ENCODE results near the gene DLAT. TPM values are rescaled to one million over a fixed set of nuclear protein-coding genes. Genes with fewer than 3 reads are reported as not detected.

DLAT gene
- polyA plus RNA-seq, 3 donors, result 5.8 to 14.6 (median 11.5) TPM

DNA sequence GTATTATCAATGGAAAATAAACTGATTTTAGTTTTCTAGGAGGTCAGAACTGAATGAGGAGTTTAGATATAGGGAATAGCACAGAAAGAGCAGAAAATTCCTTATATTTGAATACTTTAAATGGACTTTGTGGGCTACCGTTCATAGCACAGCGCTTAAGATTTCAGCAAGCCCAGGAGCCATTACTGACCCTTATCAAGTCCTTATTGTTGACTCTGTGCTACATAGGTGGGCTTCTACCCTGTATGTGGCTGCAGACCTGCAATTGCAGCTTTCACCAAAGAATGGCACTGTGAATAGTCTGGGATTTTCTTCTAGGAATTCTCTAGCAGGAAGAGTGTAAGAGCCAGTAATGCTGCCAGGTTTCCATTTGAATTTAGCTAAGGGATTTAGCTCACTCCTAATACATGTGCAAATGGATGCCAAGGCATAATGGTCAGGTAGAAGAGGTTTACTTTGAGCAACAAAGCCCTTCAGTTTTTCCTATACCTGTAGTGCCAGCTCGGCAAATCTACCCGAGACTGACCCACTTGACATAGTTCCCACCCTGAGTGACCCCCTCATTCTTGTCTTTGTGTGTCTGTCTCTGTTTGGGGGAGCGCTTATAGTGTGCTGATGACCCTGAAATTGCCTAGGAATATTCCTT lies 42.5 kb upstream of the DLAT start:
- H3K36me3 ChIP-seq (replicated peaks in 1 of 2; ENCODE audit: control insufficient read depth in 1 of 2, insufficient read depth in 2 of 2, low read length in 2 of 2), result no peaks in the 10 kb centered on the region
- H3K4me1 Mint-ChIP-seq, result peaks cover 6% of the 10 kb centered on the region
- intact Hi-C loops (cut with micrococcal nuclease), result loop anchor here in 1 of 2 donors (5.0 kb wide), 1 partner anchor 50 kb away; no protein-coding TSS in a partner anchor
- H3K27me3 ChIP-seq (ENCODE audit: control insufficient read depth in 2 of 2, insufficient read depth in 2 of 2, low read length in 2 of 2), result peaks cover 12 to 15% of the 10 kb centered on the region in 2 donors
- no peak overlapping the region for H3K4me3 ChIP-seq (replicated peaks in 1 of 3; ENCODE audit: low read depth in 2 of 3, low read length in 3 of 3)
- H4K20me1 ChIP-seq (ENCODE audit: insufficient read depth, low read length), result no peaks in the 10 kb centered on the region
- no peak overlapping the region for H3K4me3 Mint-ChIP-seq
- H3K9ac ChIP-seq (ENCODE audit: insufficient read depth, low read length, poor library complexity, severe bottlenecking), result no peak overlapping the region
- H3K27ac ChIP-seq (ENCODE audit: low read depth in 1 of 2, low read length in 2 of 2), result no peak overlapping the region
- no peak overlapping the region for H3K4me2 ChIP-seq (replicated peaks; ENCODE audit: extremely low read depth, low read length, poor library complexity, severe bottlenecking)
- peaks cover 17 to 20% (median 19%) of the 10 kb centered on the region in 3 donors for H3K27me3 Mint-ChIP-seq (ENCODE audit: low read depth in 3 of 3)
- 0% methylated on average over 1 of the region's 5 CpGs for WGBS (ENCODE audit: insufficient coverage)
- H3K9me3 Mint-ChIP-seq, result peaks cover 0 to 4% (median 0%) of the 10 kb centered on the region in 7 donors
- H3K27ac Mint-ChIP-seq, result no peak overlapping the region
- no peak overlapping the region for H2AFZ ChIP-seq (ENCODE audit: insufficient read depth, low read depth, low read length, poor library complexity, severe bottlenecking)
- DNase-seq, result no peak
- peaks cover 3% of the 10 kb centered on the region in 2 donors for H3K4me1 ChIP-seq (ENCODE audit: control insufficient read depth in 1 of 2, insufficient read depth in 2 of 2, low read length in 2 of 2)
- no peaks in the 10 kb centered on the region for H3K79me2 ChIP-seq (ENCODE audit: insufficient read depth, low read length)
- peaks cover 2% of the 10 kb centered on the region in 2 donors for H3K36me3 Mint-ChIP-seq
- H3K9me3 ChIP-seq (replicated peaks in 1 of 2; ENCODE audit: control insufficient read depth in 1 of 2, insufficient read depth in 1 of 2, low read length in 2 of 2), result no peaks in the 10 kb centered on the region
- TF ChIP-seq, protein P1, sequence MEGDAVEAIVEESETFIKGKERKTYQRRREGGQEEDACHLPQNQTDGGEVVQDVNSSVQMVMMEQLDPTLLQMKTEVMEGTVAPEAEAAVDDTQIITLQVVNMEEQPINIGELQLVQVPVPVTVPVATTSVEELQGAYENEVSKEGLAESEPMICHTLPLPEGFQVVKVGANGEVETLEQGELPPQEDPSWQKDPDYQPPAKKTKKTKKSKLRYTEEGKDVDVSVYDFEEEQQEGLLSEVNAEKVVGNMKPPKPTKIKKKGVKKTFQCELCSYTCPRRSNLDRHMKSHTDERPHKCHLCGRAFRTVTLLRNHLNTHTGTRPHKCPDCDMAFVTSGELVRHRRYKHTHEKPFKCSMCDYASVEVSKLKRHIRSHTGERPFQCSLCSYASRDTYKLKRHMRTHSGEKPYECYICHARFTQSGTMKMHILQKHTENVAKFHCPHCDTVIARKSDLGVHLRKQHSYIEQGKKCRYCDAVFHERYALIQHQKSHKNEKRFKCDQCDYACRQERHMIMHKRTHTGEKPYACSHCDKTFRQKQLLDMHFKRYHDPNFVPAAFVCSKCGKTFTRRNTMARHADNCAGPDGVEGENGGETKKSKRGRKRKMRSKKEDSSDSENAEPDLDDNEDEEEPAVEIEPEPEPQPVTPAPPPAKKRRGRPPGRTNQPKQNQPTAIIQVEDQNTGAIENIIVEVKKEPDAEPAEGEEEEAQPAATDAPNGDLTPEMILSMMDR (IDR thresholded peaks at IDR 0.05), result no peak

DNA sequence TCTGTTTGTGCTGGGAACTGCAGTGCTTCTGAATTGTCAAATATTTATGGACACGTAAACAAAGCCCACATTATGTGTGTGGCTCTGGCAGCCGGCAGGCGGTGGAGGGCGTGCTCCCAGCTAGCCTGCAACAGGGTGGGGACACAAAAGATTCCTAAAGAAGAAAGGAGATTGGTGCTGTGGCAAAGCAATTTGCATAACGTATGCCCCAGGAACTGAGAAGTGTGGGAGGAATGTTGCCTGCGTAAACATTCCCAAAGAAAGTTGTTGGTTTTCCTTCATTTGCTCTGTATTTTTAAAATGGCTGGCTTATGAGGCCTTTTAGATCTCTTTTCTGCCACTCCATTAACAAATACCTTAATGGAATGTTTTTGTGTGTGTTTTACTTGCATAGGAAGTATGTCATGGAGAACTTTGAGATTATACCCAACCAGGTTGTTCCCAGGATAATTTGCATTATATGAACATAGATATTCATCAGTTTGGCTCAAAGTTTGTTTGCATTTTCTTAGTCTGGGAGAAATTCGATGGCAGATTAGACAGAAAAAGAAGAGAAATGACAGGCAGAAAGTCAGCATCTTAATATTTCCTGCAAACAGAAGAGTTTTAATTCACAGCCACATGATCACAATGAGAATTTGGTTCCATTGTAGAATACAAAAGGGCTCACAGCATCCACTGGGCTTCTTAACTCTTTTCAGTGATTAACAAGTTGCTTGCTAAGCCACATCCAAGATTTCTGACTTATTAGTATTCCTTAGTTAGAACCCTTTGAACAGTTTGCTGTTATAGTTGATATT lies 41.8 kb upstream of the DLAT start:
- Mint-ChIP-seq H3K4me1 (peaks cover under 1% of the 10 kb centered on the region), H3K27me3 (ENCODE audit: low read depth in 3 of 3) (peaks cover 10 to 13% (median 12%) of the 10 kb centered on the region in 3 donors), H3K9me3 (no peaks in the 10 kb centered on the region), H3K27ac (no peak overlapping the region), H3K4me3 (no peak overlapping the region), H3K36me3 (no peaks in the 10 kb centered on the region)
- WGBS (ENCODE audit: insufficient coverage), result 94% methylated on average over 4 of the region's 7 CpGs
- TF ChIP-seq, protein P1 (IDR thresholded peaks at IDR 0.05), result no peak
- DNase-seq, result no peak
- Histone ChIP-seq H3K4me1 (ENCODE audit: control insufficient read depth in 1 of 2, insufficient read depth in 2 of 2, low read length in 2 of 2) (peaks cover 3 to 5% of the 10 kb centered on the region in 2 donors), H3K9ac (ENCODE audit: insufficient read depth, low read length, poor library complexity, severe bottlenecking) (no peak overlapping the region), H3K9me3 (replicated peaks in 1 of 2; ENCODE audit: control insufficient read depth in 1 of 2, insufficient read depth in 1 of 2, low read length in 2 of 2) (no peaks in the 10 kb centered on the region), H3K27ac (ENCODE audit: low read depth in 1 of 2, low read length in 2 of 2) (no peak overlapping the region), H3K27me3 (ENCODE audit: control insufficient read depth in 2 of 2, insufficient read depth in 2 of 2, low read length in 2 of 2) (peaks cover 5 to 8% of the 10 kb centered on the region in 2 donors), H3K36me3 (replicated peaks in 1 of 2; ENCODE audit: control insufficient read depth in 1 of 2, insufficient read depth in 2 of 2, low read length in 2 of 2) (no peaks in the 10 kb centered on the region), H3K79me2 (ENCODE audit: insufficient read depth, low read length) (no peaks in the 10 kb centered on the region), H3K4me2 (replicated peaks; ENCODE audit: extremely low read depth, low read length, poor library complexity, severe bottlenecking) (no peak overlapping the region), H3K4me3 (replicated peaks in 1 of 3; ENCODE audit: low read depth in 2 of 3, low read length in 3 of 3) (no peak overlapping the region), H2AFZ (ENCODE audit: insufficient read depth, low read depth, low read length, poor library complexity, severe bottlenecking) (no peak overlapping the region), H4K20me1 (ENCODE audit: insufficient read depth, low read length) (no peaks in the 10 kb centered on the region)
- intact Hi-C loops (cut with micrococcal nuclease), result loop anchor here in 1 of 2 donors (5.0 kb wide), 1 partner anchor 51 kb away; no protein-coding TSS in a partner anchor
